Activated CD4-positive, alpha-beta memory T cell treated with anti-CD3 and anti-CD28 coated beads for 36 hours (primary cell): ENCODE data around the gene NOS3. TPM values are rescaled to one million over a fixed set of nuclear protein-coding genes. Genes with fewer than 3 reads are reported as not detected.

Experiments used
- CTCF ChIA-PET: fragments of 350-600 bp; sonication (Branson Sonifier 250); formaldehyde crosslinking; loops from one replicate; lab custom pipeline; 2021; ENCODE audit warnings: antibody characterized with exemption, inconsistent platforms; lab: Charles Lee
- POLR2A ChIA-PET: fragments of 350-600 bp; sonication (Branson Sonifier 250); formaldehyde crosslinking; loops from one replicate; lab custom pipeline; 2021; ENCODE audit warnings: antibody characterized with exemption; lab: Charles Lee
- DNase-seq: peaks from one replicate; pipeline ENCODE4 v3.0.0-alpha.2; 2020
- H3K27ac Mint-ChIP-seq: one replicate; pipeline ENCODE4 v1.8.0; 2021; ENCODE audit warnings: mixed read lengths
- H3K27me3 Mint-ChIP-seq: one replicate; pipeline ENCODE4 v1.8.0; 2021; ENCODE audit warnings: mixed read lengths
- H3K36me3 Mint-ChIP-seq: one replicate; pipeline ENCODE4 v1.8.0; 2021; ENCODE audit warnings: mixed read lengths
- H3K4me1 Mint-ChIP-seq: one replicate; pipeline ENCODE4 v1.8.0; 2021; ENCODE audit warnings: low read depth, mixed read lengths
- H3K4me3 Mint-ChIP-seq: one replicate; pipeline ENCODE4 v1.8.0; 2021; ENCODE audit warnings: mild to moderate bottlenecking, mixed read lengths
- H3K9me3 Mint-ChIP-seq: one replicate; pipeline ENCODE4 v1.8.0; 2021; ENCODE audit warnings: mixed read lengths
- intact Hi-C: fragments of 100-400 bp; cut with micrococcal nuclease; formaldehyde crosslinking; loops from one replicate; pipeline ENCODE4 v1.15.1; 2023
- total RNA-seq, 2 experiments: library from RNA; stranded (reverse); gene quantifications; one replicate each; pipeline ENCODE4 v1.2.3, GENCODE V29; 2021

The NOS3 gene
- total RNA-seq, 2 experiments from 2014 or later = 10.4 to 13.2 TPM

GRCh38 chr7:151047976-151048815 is 57.4 kb downstream of the NOS3 start, which contains the start of gene ASIC3:
Gene ASIC3 (plus strand): TSS chr7:151048531. CDS start chr7:151048886, 355 bp downstream.
- Mint-ChIP-seq H3K4me1 (peaks cover 5% of the 10 kb centered on the region), H3K36me3 (peaks cover 7% of the 10 kb centered on the region), H3K4me3 (no peak within 1 kb of the TSS), H3K27me3 (no peaks in the 10 kb centered on the region), H3K9me3 (no peaks in the 10 kb centered on the region), H3K27ac (no peak within 1 kb of the TSS)
- POLR2A ChIA-PET = interaction anchor here (0.9 kb wide), 1 partner anchor 9 kb away, joined by 3 read pairs; no protein-coding TSS in a partner anchor
- DNase-seq = no peak
- intact Hi-C loops = no loop called here
- CTCF ChIA-PET = no interaction called here

- CTCF ChIA-PET = no interaction called here
- DNase-seq = no peak
- Mint-ChIP-seq H3K27me3 (no peaks in the 10 kb centered on the region), H3K9me3 (no peaks in the 10 kb centered on the region), H3K4me1 (peaks cover 5% of the 10 kb centered on the region), H3K36me3 (peaks cover 7% of the 10 kb centered on the region), H3K27ac (no peak overlapping the region), H3K4me3 (no peak overlapping the region)
- intact Hi-C loops = no loop called here
- POLR2A ChIA-PET = no interaction called here
Observed at GRCh38 chr7:151048911-151049463, 58.2 kb downstream of the NOS3 start.

- CTCF ChIA-PET = interaction anchor here (1.0 to 1.6 kb wide), 3 partner anchors 9 to 33 kb away, joined by 3 to 5 read pairs (median 5); partner anchors contain the start of genes ABCB8 and SLC4A2
- intact Hi-C loops = loop anchor here (10.0 kb wide), 1 partner anchor 304 kb away; no protein-coding TSS in a partner anchor
- no peak overlapping the region for H3K4me3 Mint-ChIP-seq
Observed at GRCh38 chr7:151051108-151051507, 60.3 kb downstream of the NOS3 start.

GRCh38 chr7:151053096-151053495 is 62.3 kb downstream of the NOS3 start:
- Mint-ChIP-seq H3K36me3 (peaks cover 2% of the 10 kb centered on the region), H3K27ac (no peak overlapping the region), H3K9me3 (no peaks in the 10 kb centered on the region), H3K4me1 (peaks cover 15% of the 10 kb centered on the region), H3K27me3 (no peaks in the 10 kb centered on the region), H3K4me3 (no peak overlapping the region)
- DNase-seq = no peak
- intact Hi-C loops = loop anchor here (10.0 kb wide), 1 partner anchor 302 kb away; no protein-coding TSS in a partner anchor
- POLR2A ChIA-PET = no interaction called here
- CTCF ChIA-PET = no interaction called here

More at GRCh38 chr7:151051108-151051507, 60.3 kb downstream of the NOS3 start:
- DNase-seq = peak; percentile 73
- Mint-ChIP-seq H3K4me1 (peaks cover 5% of the 10 kb centered on the region), H3K27me3 (no peaks in the 10 kb centered on the region), H3K36me3 (peaks cover 2% of the 10 kb centered on the region), H3K9me3 (no peaks in the 10 kb centered on the region), H3K27ac (no peak overlapping the region)
- POLR2A ChIA-PET = no interaction called here

GRCh38 chr7:151053751-151054150 is 62.9 kb downstream of the NOS3 start:
- Mint-ChIP-seq H3K27ac (no peak overlapping the region), H3K36me3 (peaks cover 2% of the 10 kb centered on the region), H3K27me3 (no peaks in the 10 kb centered on the region), H3K4me3 (no peak overlapping the region), H3K4me1 (peaks cover 18% of the 10 kb centered on the region), H3K9me3 (no peaks in the 10 kb centered on the region)
- intact Hi-C loops = loop anchor here (10.0 kb wide), 1 partner anchor 301 kb away; no protein-coding TSS in a partner anchor
- POLR2A ChIA-PET = no interaction called here
- CTCF ChIA-PET = no interaction called here
- DNase-seq = no peak

GRCh38 chr7:151056283-151056665 is 65.5 kb downstream of the NOS3 start:
- Mint-ChIP-seq H3K27me3 (no peaks in the 10 kb centered on the region), H3K9me3 (no peaks in the 10 kb centered on the region), H3K4me1 (peaks cover 25% of the 10 kb centered on the region), H3K27ac (no peak overlapping the region), H3K4me3 (peak overlapping the region; percentile 89), H3K36me3 (peaks cover 2% of the 10 kb centered on the region)
- intact Hi-C loops = loop anchor here (10.0 kb wide), 1 partner anchor 299 kb away; no protein-coding TSS in a partner anchor
- POLR2A ChIA-PET = no interaction called here
- DNase-seq = no peak
- CTCF ChIA-PET = interaction anchor here (1.4 kb wide), 1 partner anchor 38 kb away, joined by 4 read pairs; no protein-coding TSS in a partner anchor

- Mint-ChIP-seq H3K36me3 (peaks cover 2% of the 10 kb centered on the region), H3K27ac (no peak overlapping the region), H3K9me3 (no peaks in the 10 kb centered on the region), H3K4me1 (peaks cover 27% of the 10 kb centered on the region), H3K27me3 (no peaks in the 10 kb centered on the region), H3K4me3 (peak overlapping the region; percentile 89)
- CTCF ChIA-PET = interaction anchor here (1.4 kb wide), 1 partner anchor 38 kb away, joined by 4 read pairs; no protein-coding TSS in a partner anchor
- DNase-seq = no peak
- intact Hi-C loops = loop anchor here (10.0 kb wide), 1 partner anchor 298 kb away; no protein-coding TSS in a partner anchor
- POLR2A ChIA-PET = no interaction called here
Observed at GRCh38 chr7:151056666-151057505, 66.1 kb downstream of the NOS3 start.

- no peak for DNase-seq
- intact Hi-C loops = loop anchor here (10.0 kb wide), 1 partner anchor 297 kb away; no protein-coding TSS in a partner anchor
Observed at GRCh38 chr7:151057506-151057988, 66.7 kb downstream of the NOS3 start, which contains the start of gene CDK5. Gene CDK5 (minus strand): TSS chr7:151057897. CDS start chr7:151057848, 49 bp downstream.

GRCh38 chr7:151057989-151058780 is 67.4 kb downstream of the NOS3 start:
- H3K27me3 Mint-ChIP-seq = no peaks in the 10 kb centered on the region
- peak overlapping the region; percentile 89 for H3K4me3 Mint-ChIP-seq
- H3K9me3 Mint-ChIP-seq = no peaks in the 10 kb centered on the region
- ChIA-PET POLR2A (interaction anchor here (0.5 to 2.1 kb wide), 3 partner anchors 25 to 169 kb away, joined by 3 to 5 read pairs (median 3); partner anchors contain the start of genes ABCF2 and TMUB1), CTCF (interaction anchor here (1.0 to 1.2 kb wide), 2 partner anchors 27 to 30 kb away, joined by 3 to 10 read pairs; partner anchors contain the start of gene ABCB8)
- peak; percentile 98 for DNase-seq
- no peaks in the 10 kb centered on the region for H3K36me3 Mint-ChIP-seq
- H3K27ac Mint-ChIP-seq = peak overlapping the region; percentile 89
- intact Hi-C loops = loop anchor here (1.0 to 10.0 kb wide), 5 partner anchors 19 to 297 kb away; partner anchors contain the start of genes ABCB8, ABCF2 and FASTK
- H3K4me1 Mint-ChIP-seq = peaks cover 25% of the 10 kb centered on the region

More at GRCh38 chr7:151057506-151057988, 66.7 kb downstream of the NOS3 start, which contains the start of gene CDK5:
- ChIA-PET CTCF (no interaction called here), POLR2A (interaction anchor here (0.5 to 1.0 kb wide), 2 partner anchors 26 to 170 kb away, joined by 3 read pairs; partner anchors contain the start of genes ABCF2 and TMUB1)
- Mint-ChIP-seq H3K27ac (peak within 1 kb of the TSS; percentile 89), H3K36me3 (peaks cover 1% of the 10 kb centered on the region), H3K9me3 (no peaks in the 10 kb centered on the region), H3K4me1 (peaks cover 26% of the 10 kb centered on the region), H3K4me3 (peak within 1 kb of the TSS; percentile 89), H3K27me3 (no peaks in the 10 kb centered on the region)

GRCh38 chr7:151058781-151059366 is 68.1 kb downstream of the NOS3 start:
- peak overlapping the region; percentile 89 for H3K4me3 Mint-ChIP-seq
- H3K9me3 Mint-ChIP-seq = no peaks in the 10 kb centered on the region
- H3K36me3 Mint-ChIP-seq = no peaks in the 10 kb centered on the region
- ChIA-PET POLR2A (interaction anchor here (1.0 to 2.1 kb wide), 2 partner anchors 24 to 48 kb away, joined by 3 to 5 read pairs; partner anchors contain the start of gene TMUB1), CTCF (interaction anchor here (1.0 to 1.9 kb wide), 3 partner anchors 8 to 31 kb away, joined by 3 to 10 read pairs (median 5); partner anchors contain the start of gene ABCB8)
- H3K4me1 Mint-ChIP-seq = peaks cover 25% of the 10 kb centered on the region
- H3K27ac Mint-ChIP-seq = peak overlapping the region; percentile 89
- intact Hi-C loops = loop anchor here (1.0 to 10.0 kb wide), 5 partner anchors 20 to 296 kb away; partner anchors contain the start of genes ABCB8, ABCF2 and FASTK
- peak; percentile 44 for DNase-seq
- H3K27me3 Mint-ChIP-seq = no peaks in the 10 kb centered on the region
